HEK293 (cell line): ENCODE results near the gene TMUB1.

Experiments
- CTCF ChIA-PET: fragments of 350-600 bp; formaldehyde crosslinking; extraction: SDS; loops from one replicate; lab custom pipeline; 2021; ENCODE audit warnings: antibody characterized with exemption; lab: Yijun Ruan, JAX
- POLR2A ChIA-PET: fragments of 300-600 bp; formaldehyde crosslinking; extraction: SDS; loops from one replicate; lab custom pipeline; 2020; ENCODE audit warnings: antibody characterized with exemption, inconsistent platforms; lab: Yijun Ruan, JAX
- H3K27ac ChIP-seq: fragments of 200-500 bp; sonication (Bioruptor generic); 2 replicates; pipeline ENCODE4 v1.5.1; 2014; ENCODE audit warnings: low read depth, low read length, control low read depth, inconsistent platforms; ENCODE audit errors: extremely low read depth
- H3K36me3 ChIP-seq, 2 experiments: fragments of 200-500 bp in 1 of 2; sonication (Bioruptor generic) in 1 of 2; 1 replicate in 1 of 2; 2 replicates in 1 of 2; pipeline ENCODE4 v1.5.1; 2014 to 2017; ENCODE audit warnings: inconsistent platforms in 2 of 2, low read length in 2 of 2; ENCODE audit not compliant: control insufficient read depth in 2 of 2, insufficient read depth in 1 of 2
- H3K4me1 ChIP-seq: fragments of 200-500 bp; sonication (Bioruptor generic); 2 replicates; pipeline ENCODE4 v1.5.1; 2014; ENCODE audit warnings: mild to moderate bottlenecking, low read length, inconsistent platforms; ENCODE audit not compliant: control insufficient read depth, insufficient read depth
- H3K4me3 ChIP-seq: 2 replicates; pipeline ENCODE4 v1.5.1; 2011; ENCODE audit warnings: low read depth, mild to moderate bottlenecking, control low read depth, low read length, moderate library complexity
- H3K9me3 ChIP-seq: fragments of 200-500 bp; sonication (Bioruptor generic); 2 replicates; pipeline ENCODE4 v1.5.1; 2014; ENCODE audit warnings: low read depth, low read length, inconsistent platforms; ENCODE audit not compliant: control insufficient read depth, insufficient read depth
- HIC1 ChIP-seq: fragments of 450-650 bp; formaldehyde crosslinking; IDR thresholded peaks from 2 replicates; pipeline ENCODE4 v1.5.1; 2016; ENCODE audit warnings: missing biosample characterization, missing genetic modification characterization
- KLF9 ChIP-seq: fragments of 450-650 bp; formaldehyde crosslinking; IDR thresholded peaks from 2 replicates; pipeline ENCODE4 v1.5.1; 2016; ENCODE audit warnings: missing biosample characterization, missing genetic modification characterization, low read depth
- OSR2 ChIP-seq: fragments of 450-650 bp; formaldehyde crosslinking; IDR thresholded peaks from 2 replicates; pipeline ENCODE4 v1.5.1; 2016; ENCODE audit warnings: missing biosample characterization, missing genetic modification characterization
- PRDM6 ChIP-seq: fragments of 450-650 bp; formaldehyde crosslinking; IDR thresholded peaks from 2 replicates; pipeline ENCODE4 v1.5.1; 2017; ENCODE audit warnings: missing biosample characterization, missing genetic modification characterization
- SCRT1 ChIP-seq: fragments of 450-650 bp; formaldehyde crosslinking; IDR thresholded peaks from 2 replicates; pipeline ENCODE4 v1.5.1; 2016; ENCODE audit warnings: missing biosample characterization, missing genetic modification characterization, borderline replicate concordance
- SCRT2 ChIP-seq: fragments of 450-650 bp; formaldehyde crosslinking; IDR thresholded peaks from 2 replicates; pipeline ENCODE4 v1.5.1; 2016; ENCODE audit warnings: missing biosample characterization, missing genetic modification characterization
- ZBTB10 ChIP-seq: fragments of 450-650 bp; formaldehyde crosslinking; IDR thresholded peaks from 2 replicates; pipeline ENCODE4 v1.5.1; 2016; ENCODE audit warnings: missing biosample characterization, missing genetic modification characterization
- ZFP37 ChIP-seq: fragments of 450-650 bp; formaldehyde crosslinking; IDR thresholded peaks from 2 replicates; pipeline ENCODE4 v1.5.1; 2016; ENCODE audit warnings: missing biosample characterization, missing genetic modification characterization
- ZNF10 ChIP-seq: fragments of 450-650 bp; formaldehyde crosslinking; IDR thresholded peaks from 2 replicates; pipeline ENCODE4 v1.5.1; 2017; ENCODE audit warnings: missing biosample characterization, missing genetic modification characterization
- ZNF169 ChIP-seq: fragments of 450-650 bp; formaldehyde crosslinking; IDR thresholded peaks from 2 replicates; pipeline ENCODE4 v1.5.1; 2016; ENCODE audit warnings: missing biosample characterization, missing genetic modification characterization
- ZNF174 ChIP-seq: fragments of 450-650 bp; formaldehyde crosslinking; IDR thresholded peaks from 2 replicates; pipeline ENCODE4 v1.5.0; 2017; ENCODE audit warnings: missing biosample characterization, mild to moderate bottlenecking, missing genetic modification characterization
- ZNF23 ChIP-seq: fragments of 450-650 bp; formaldehyde crosslinking; IDR thresholded peaks from 2 replicates; pipeline ENCODE4 v1.5.1; 2016; ENCODE audit warnings: missing biosample characterization, missing genetic modification characterization, borderline replicate concordance
- ZNF24 ChIP-seq: fragments of 450-650 bp; formaldehyde crosslinking; IDR thresholded peaks from 2 replicates; pipeline ENCODE4 v1.5.1; 2016; ENCODE audit warnings: missing biosample characterization, missing genetic modification characterization
- ZNF354C ChIP-seq: fragments of 450-650 bp; formaldehyde crosslinking; IDR thresholded peaks from 2 replicates; pipeline ENCODE4 v1.5.1; 2016; ENCODE audit warnings: missing biosample characterization, missing genetic modification characterization, low read depth, borderline replicate concordance
- ZNF404 ChIP-seq: fragments of 450-650 bp; formaldehyde crosslinking; IDR thresholded peaks from 2 replicates; pipeline ENCODE4 v1.5.1; 2017; ENCODE audit warnings: missing biosample characterization, missing genetic modification characterization
- ZNF423 ChIP-seq: fragments of 450-650 bp; formaldehyde crosslinking; IDR thresholded peaks from 2 replicates; pipeline ENCODE4 v1.5.1; 2016; ENCODE audit warnings: missing biosample characterization, missing genetic modification characterization
- ZNF510 ChIP-seq: fragments of 450-650 bp; formaldehyde crosslinking; IDR thresholded peaks from 2 replicates; pipeline ENCODE4 v1.5.1; 2018; ENCODE audit warnings: mild to moderate bottlenecking, missing genetic modification characterization, missing biosample characterization; ENCODE audit not compliant: insufficient replicate concordance
- ZNF555 ChIP-seq: fragments of 450-650 bp; formaldehyde crosslinking; conservative IDR thresholded peaks from 2 replicates; pipeline ENCODE4 v1.5.1; 2017; ENCODE audit warnings: missing biosample characterization, mild to moderate bottlenecking, missing genetic modification characterization, inconsistent platforms
- ZNF600 ChIP-seq: fragments of 450-650 bp; formaldehyde crosslinking; IDR thresholded peaks from 2 replicates; pipeline ENCODE4 v1.5.1; 2016; ENCODE audit warnings: missing biosample characterization, missing genetic modification characterization
- ZNF629 ChIP-seq: fragments of 450-650 bp; formaldehyde crosslinking; IDR thresholded peaks from 2 replicates; pipeline ENCODE4 v1.5.1; 2017; ENCODE audit warnings: missing biosample characterization, missing genetic modification characterization
- ZNF654 ChIP-seq: fragments of 450-650 bp; formaldehyde crosslinking; IDR thresholded peaks from 2 replicates; pipeline ENCODE4 v1.5.1; 2016; ENCODE audit warnings: low read depth, missing biosample characterization, missing genetic modification characterization
- ZNF660 ChIP-seq: fragments of 450-650 bp; IDR thresholded peaks from 2 replicates; pipeline ENCODE4 v1.5.1; 2018; ENCODE audit warnings: missing biosample characterization, mild to moderate bottlenecking, missing genetic modification characterization
- TF ChIP-seq, protein P1 (sequence below): fragments of 450-650 bp; formaldehyde crosslinking; IDR thresholded peaks from 2 replicates; pipeline ENCODE4 v1.5.1; 2016; ENCODE audit warnings: missing biosample characterization, missing genetic modification characterization, low read depth

The TMUB1 gene

GRCh38 chr7:151077705-151078232, 5.5 kb downstream of the TMUB1 start:
- H3K27ac ChIP-seq, result no peak overlapping the region
- H3K4me3 ChIP-seq, result no peak overlapping the region
- no peak for TF ChIP-seq ZFP37
- TF ChIP-seq ZNF555, result no peak
- no peak for TF ChIP-seq ZBTB10 (tag by site-specific recombination)
- TF ChIP-seq, protein P1, sequence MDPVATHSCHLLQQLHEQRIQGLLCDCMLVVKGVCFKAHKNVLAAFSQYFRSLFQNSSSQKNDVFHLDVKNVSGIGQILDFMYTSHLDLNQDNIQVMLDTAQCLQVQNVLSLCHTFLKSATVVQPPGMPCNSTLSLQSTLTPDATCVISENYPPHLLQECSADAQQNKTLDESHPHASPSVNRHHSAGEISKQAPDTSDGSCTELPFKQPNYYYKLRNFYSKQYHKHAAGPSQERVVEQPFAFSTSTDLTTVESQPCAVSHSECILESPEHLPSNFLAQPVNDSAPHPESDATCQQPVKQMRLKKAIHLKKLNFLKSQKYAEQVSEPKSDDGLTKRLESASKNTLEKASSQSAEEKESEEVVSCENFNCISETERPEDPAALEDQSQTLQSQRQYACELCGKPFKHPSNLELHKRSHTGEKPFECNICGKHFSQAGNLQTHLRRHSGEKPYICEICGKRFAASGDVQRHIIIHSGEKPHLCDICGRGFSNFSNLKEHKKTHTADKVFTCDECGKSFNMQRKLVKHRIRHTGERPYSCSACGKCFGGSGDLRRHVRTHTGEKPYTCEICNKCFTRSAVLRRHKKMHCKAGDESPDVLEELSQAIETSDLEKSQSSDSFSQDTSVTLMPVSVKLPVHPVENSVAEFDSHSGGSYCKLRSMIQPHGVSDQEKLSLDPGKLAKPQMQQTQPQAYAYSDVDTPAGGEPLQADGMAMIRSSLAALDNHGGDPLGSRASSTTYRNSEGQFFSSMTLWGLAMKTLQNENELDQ (tag by site-specific recombination), result no peak
- TF ChIP-seq OSR2 (tag by site-specific recombination), result no peak
- TF ChIP-seq KLF9 (tag by site-specific recombination), result no peak
- no peak for TF ChIP-seq PRDM6 (tag by site-specific recombination)
- TF ChIP-seq ZNF169 (tag by site-specific recombination), result no peak
- TF ChIP-seq ZNF354C (tag by site-specific recombination), result no peak
- no peak for TF ChIP-seq ZNF174 (tag by site-specific recombination)
- TF ChIP-seq SCRT2 (tag by site-specific recombination), result peak; percentile 89
- no peak for TF ChIP-seq ZNF660 (tag by site-specific recombination)
- TF ChIP-seq ZNF23 (tag by site-specific recombination), result no peak
- peak; percentile 59; the same call in 1 of the 2 replicates for TF ChIP-seq SCRT1 (tag by site-specific recombination)
- no peak for TF ChIP-seq ZNF423 (tag by site-specific recombination)
- no peak for TF ChIP-seq ZNF654 (tag by site-specific recombination)
- TF ChIP-seq ZNF24 (tag by site-specific recombination), result peak; percentile 48
- 0 out of 2 replicates have a peak, but pooled peaks have one; percentile 12 for TF ChIP-seq ZNF600 (tag by site-specific recombination)
- TF ChIP-seq HIC1 (tag by site-specific recombination), result peak; percentile 41; the same call in 1 of the 2 replicates
- no peak for TF ChIP-seq ZNF404 (tag by site-specific recombination)
- TF ChIP-seq ZNF629 (tag by site-specific recombination), result 0 out of 2 replicates have a peak, but pooled peaks have one; percentile 29
- TF ChIP-seq ZNF10 (tag by site-specific recombination), result no peak
- no peak for TF ChIP-seq ZNF510 (tag by site-specific recombination)
- POLR2A ChIA-PET, result interaction anchor here (1.0 to 4.8 kb wide), 7 partner anchors 8 to 50 kb away, joined by 4 to 22 read pairs (median 6); partner anchors contain the start of genes ABCB8, CDK5 and SLC4A2
- peaks cover 7 to 61% of the 10 kb centered on the region in 2 experiments; a peak in 2 of 3 replicates for H3K36me3 ChIP-seq
- CTCF ChIA-PET, result interaction anchor here (0.6 to 1.9 kb wide), 5 partner anchors 15 to 98 kb away, joined by 3 to 9 read pairs (median 4); no protein-coding TSS in a partner anchor
- H3K9me3 ChIP-seq, result no peaks in the 10 kb centered on the region
- peaks cover 7% of the 10 kb centered on the region; the same call in 1 of the 2 replicates for H3K4me1 ChIP-seq
